K562 (cell line): ENCODE data around the gene DCTN2. TPM values are rescaled to one million over a fixed set of nuclear protein-coding genes. Genes with fewer than 3 reads are reported as not detected.

Experiments
- HMG20A ChIP-seq: fragments of 450-650 bp; formaldehyde crosslinking; conservative IDR thresholded peaks from 2 replicates; pipeline ENCODE4 v1.4.0; 2020; ENCODE audit warnings: mild to moderate bottlenecking, mixed read lengths
- KDM5B ChIP-seq: fragments of 200-600 bp; sonication (generic); IDR thresholded peaks from 2 replicates; pipeline ENCODE4 v1.6.1; 2012; ENCODE audit warnings: low read depth, mild to moderate bottlenecking, moderate library complexity, low read length, control low read depth, inconsistent platforms; ENCODE audit not compliant: insufficient replicate concordance
- MIER1 ChIP-seq: fragments of 450-650 bp; IDR thresholded peaks from 2 replicates; pipeline ENCODE4 v1.6.1; 2016; ENCODE audit warnings: antibody characterized with exemption, mild to moderate bottlenecking, low read depth
- NCOA2 ChIP-seq, 2 experiments: fragments of 450-650 bp; IDR thresholded peaks; 2 replicates each; pipeline ENCODE4 v1.6.1; 2018; ENCODE audit warnings: mild to moderate bottlenecking in 2 of 2, moderate library complexity in 1 of 2; ENCODE audit not compliant: partially characterized antibody in 2 of 2
- NELFE ChIP-seq: IDR thresholded peaks from 2 replicates; pipeline ENCODE4 v1.6.1; 2011; ENCODE audit warnings: mild to moderate bottlenecking; ENCODE audit not compliant: insufficient read depth, insufficient read length
- NR2C2 ChIP-seq, 2 experiments: fragments of 200-800 bp in 1 of 2; sonication (Bioruptor generic) in 1 of 2; sonication (generic) in 1 of 2; formaldehyde crosslinking in 1 of 2; IDR thresholded peaks; 2 replicates each; pipeline versions ENCODE4 v1.6.1 to v1.8.0; 2016 to 2022; ENCODE audit warnings: mild to moderate bottlenecking in 1 of 2, missing compliant biosample characterization in 1 of 2, missing genetic modification characterization in 1 of 2, missing genetic modification reagents in 1 of 2
- PHF8 ChIP-seq: fragments of 200-600 bp; sonication (generic); IDR thresholded peaks from 2 replicates; pipeline ENCODE4 v1.6.1; 2012; ENCODE audit warnings: mixed run types, mild to moderate bottlenecking, inconsistent platforms, low read length, moderate library complexity, borderline replicate concordance
- SRSF9 ChIP-seq: fragments of 200-400 bp; formaldehyde crosslinking; IDR thresholded peaks from 2 replicates; pipeline ENCODE4 v1.6.1; 2017; ENCODE audit warnings: low read depth, low read length, borderline replicate concordance
- STAT5A ChIP-seq: IDR thresholded peaks from 2 replicates; pipeline ENCODE4 v1.6.1; 2012; ENCODE audit warnings: low read length, inconsistent platforms, borderline replicate concordance
- U2AF2 ChIP-seq: fragments of 200-400 bp; formaldehyde crosslinking; optimal IDR thresholded peaks from 2 replicates; pipeline ENCODE3; 2017; ENCODE audit warnings: low read depth, mild to moderate bottlenecking, low read length
- ZNF12 ChIP-seq: sonication (generic); formaldehyde crosslinking; IDR thresholded peaks from 2 replicates; pipeline ENCODE4 v1.4.0; 2020; ENCODE audit warnings: mild to moderate bottlenecking, missing genetic modification reagents
- ZNF224 ChIP-seq: sonication (generic); formaldehyde crosslinking; IDR thresholded peaks from 2 replicates; pipeline ENCODE4 v1.8.0; 2022; ENCODE audit warnings: mild to moderate bottlenecking, missing genetic modification reagents
- ZNF347 ChIP-seq: fragments of 450-650 bp; formaldehyde crosslinking; IDR thresholded peaks from 2 replicates; pipeline ENCODE4 v1.4.0; 2020; ENCODE audit warnings: low read depth, mild to moderate bottlenecking, moderate library complexity
- polyA plus RNA-seq, 8 experiments: library from polyadenylated mRNA; depleted of rRNA in 4 of 8; stranded (reverse) in 5 of 8; unstranded in 3 of 8; fragments of >200 nt; fragmentation: Nextera tagmentation in 2 of 8; fragmentation: Illumina TruSeq in 1 of 8; extraction: Ambion mirVana in 2 of 8; extraction: Trizol in 1 of 8; gene quantifications; 2 replicates each; pipeline versions ENCODE4 v1.2.1 to v1.2.3, GENCODE V29; 2011 to 2014; ENCODE audit warnings: inconsistent platforms in 1 of 8, missing spikeins in 1 of 8
- total RNA-seq, 7 experiments: library from RNA; depleted of rRNA in 6 of 7; stranded (reverse); fragments of >200 nt in 6 of 7; fragmentation: Illumina TruSeq in 2 of 7; extraction: Trizol in 2 of 7; gene quantifications; 2 replicates each; pipeline versions ENCODE4 v1.2.1 to v1.2.3, GENCODE V29; 2011 to 2021; ENCODE audit warnings: low replicate concordance in 1 of 7
- TF ChIP-seq, protein P1 (sequence below): fragments of 150-350 bp; IDR thresholded peaks from 2 replicates; pipeline ENCODE4 v1.6.1; 2014; ENCODE audit warnings: low read depth, mild to moderate bottlenecking, low read length, borderline replicate concordance
- TF ChIP-seq, protein P2 (sequence below): fragments of 250-450 bp; sonication (Bioruptor Pico); IDR thresholded peaks from 2 replicates; pipeline ENCODE4 v1.8.0; 2021; ENCODE audit warnings: mild to moderate bottlenecking, moderate library complexity
- TF ChIP-seq, protein P3 (sequence below): sonication (generic); formaldehyde crosslinking; IDR thresholded peaks from 2 replicates; pipeline ENCODE4 v1.8.0; 2022; ENCODE audit warnings: mild to moderate bottlenecking, missing genetic modification reagents
- TF ChIP-seq, protein P4 (sequence below): fragments of 450-650 bp; IDR thresholded peaks from 2 replicates; pipeline ENCODE4 v1.6.1; 2016; ENCODE audit warnings: mild to moderate bottlenecking

Gene DCTN2
- total and polyA plus RNA-seq, 9 of the 15 experiments (the other 6 are each of a cell fraction or from before 2014, with no cell fraction given) = 43.6 to 270 (median 125) TPM

DNA sequence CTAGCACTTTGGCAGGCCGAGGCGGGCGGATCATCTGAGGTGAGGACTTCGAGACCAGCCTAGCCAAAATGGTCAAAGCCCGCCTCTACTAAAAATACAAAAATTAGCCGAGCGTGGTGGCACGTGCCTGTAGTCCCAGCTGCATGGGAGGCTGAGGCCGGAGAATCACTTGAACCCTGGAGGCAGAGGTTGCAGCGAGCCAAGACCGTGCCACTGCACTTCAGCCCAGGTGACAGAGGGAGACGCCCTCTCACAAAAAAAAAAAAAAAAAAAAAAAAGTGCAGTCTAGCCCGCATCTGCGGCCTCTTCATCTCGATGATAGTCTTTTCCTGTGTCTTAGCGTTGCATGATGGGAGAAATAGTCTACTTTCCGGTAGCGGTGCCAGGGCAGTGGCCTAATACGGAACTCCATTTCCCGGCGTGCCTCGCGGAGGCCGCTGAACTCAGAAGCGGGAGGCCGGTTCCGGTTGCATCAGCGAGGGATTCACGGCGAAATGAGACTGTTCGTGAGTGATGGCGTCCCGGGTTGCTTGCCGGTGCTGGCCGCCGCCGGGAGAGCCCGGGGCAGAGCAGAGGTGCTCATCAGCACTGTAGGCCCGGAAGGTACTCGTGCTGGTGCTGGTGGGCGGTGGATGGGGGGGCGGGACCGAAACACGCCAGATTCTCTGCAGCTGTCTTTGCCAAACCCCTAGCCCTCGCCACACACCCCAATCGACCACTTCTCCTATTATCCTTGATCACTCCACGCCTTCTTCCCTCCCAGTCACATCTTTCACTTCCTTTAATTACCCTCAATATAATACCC lies 59.2 kb downstream of the DCTN2 start, which contains the start of gene MARS1 (continued):
- TF ChIP-seq, protein P1, sequence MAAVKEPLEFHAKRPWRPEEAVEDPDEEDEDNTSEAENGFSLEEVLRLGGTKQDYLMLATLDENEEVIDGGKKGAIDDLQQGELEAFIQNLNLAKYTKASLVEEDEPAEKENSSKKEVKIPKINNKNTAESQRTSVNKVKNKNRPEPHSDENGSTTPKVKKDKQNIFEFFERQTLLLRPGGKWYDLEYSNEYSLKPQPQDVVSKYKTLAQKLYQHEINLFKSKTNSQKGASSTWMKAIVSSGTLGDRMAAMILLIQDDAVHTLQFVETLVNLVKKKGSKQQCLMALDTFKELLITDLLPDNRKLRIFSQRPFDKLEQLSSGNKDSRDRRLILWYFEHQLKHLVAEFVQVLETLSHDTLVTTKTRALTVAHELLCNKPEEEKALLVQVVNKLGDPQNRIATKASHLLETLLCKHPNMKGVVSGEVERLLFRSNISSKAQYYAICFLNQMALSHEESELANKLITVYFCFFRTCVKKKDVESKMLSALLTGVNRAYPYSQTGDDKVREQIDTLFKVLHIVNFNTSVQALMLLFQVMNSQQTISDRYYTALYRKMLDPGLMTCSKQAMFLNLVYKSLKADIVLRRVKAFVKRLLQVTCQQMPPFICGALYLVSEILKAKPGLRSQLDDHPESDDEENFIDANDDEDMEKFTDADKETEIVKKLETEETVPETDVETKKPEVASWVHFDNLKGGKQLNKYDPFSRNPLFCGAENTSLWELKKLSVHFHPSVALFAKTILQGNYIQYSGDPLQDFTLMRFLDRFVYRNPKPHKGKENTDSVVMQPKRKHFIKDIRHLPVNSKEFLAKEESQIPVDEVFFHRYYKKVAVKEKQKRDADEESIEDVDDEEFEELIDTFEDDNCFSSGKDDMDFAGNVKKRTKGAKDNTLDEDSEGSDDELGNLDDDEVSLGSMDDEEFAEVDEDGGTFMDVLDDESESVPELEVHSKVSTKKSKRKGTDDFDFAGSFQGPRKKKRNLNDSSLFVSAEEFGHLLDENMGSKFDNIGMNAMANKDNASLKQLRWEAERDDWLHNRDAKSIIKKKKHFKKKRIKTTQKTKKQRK = no peak
- TF ChIP-seq HMG20A (no peak), STAT5A (peak; percentile 9; the same call in 1 of the 2 replicates), ZNF347 (CRISPR knock-in tag) (no peak), KDM5B (peak; percentile 70), NCOA2 (IDR thresholded peaks at IDR 0.05; ENCODE audit: partially characterized antibody in 2 of 2) (no peak), ZNF12 (CRISPR knock-in tag) (no peak), MIER1 (no peak), NR2C2 (CRISPR knock-in tag; IDR thresholded peaks at IDR 0.05) (peak; percentile 87), NR2C2 (tag; IDR thresholded peaks at IDR 0.05) (peak; percentile 98), SRSF9 (no peak), NELFE (no peak), ZNF224 (peak; percentile 73; the same call in 1 of the 2 replicates), U2AF2 (no peak), PHF8 (peak; percentile 93; the same call in 1 of the 2 replicates)
- TF ChIP-seq, protein P2, sequence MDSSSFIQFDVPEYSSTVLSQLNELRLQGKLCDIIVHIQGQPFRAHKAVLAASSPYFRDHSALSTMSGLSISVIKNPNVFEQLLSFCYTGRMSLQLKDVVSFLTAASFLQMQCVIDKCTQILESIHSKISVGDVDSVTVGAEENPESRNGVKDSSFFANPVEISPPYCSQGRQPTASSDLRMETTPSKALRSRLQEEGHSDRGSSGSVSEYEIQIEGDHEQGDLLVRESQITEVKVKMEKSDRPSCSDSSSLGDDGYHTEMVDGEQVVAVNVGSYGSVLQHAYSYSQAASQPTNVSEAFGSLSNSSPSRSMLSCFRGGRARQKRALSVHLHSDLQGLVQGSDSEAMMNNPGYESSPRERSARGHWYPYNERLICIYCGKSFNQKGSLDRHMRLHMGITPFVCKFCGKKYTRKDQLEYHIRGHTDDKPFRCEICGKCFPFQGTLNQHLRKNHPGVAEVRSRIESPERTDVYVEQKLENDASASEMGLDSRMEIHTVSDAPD (CRISPR knock-in tag) = no peak
- TF ChIP-seq, protein P3, sequence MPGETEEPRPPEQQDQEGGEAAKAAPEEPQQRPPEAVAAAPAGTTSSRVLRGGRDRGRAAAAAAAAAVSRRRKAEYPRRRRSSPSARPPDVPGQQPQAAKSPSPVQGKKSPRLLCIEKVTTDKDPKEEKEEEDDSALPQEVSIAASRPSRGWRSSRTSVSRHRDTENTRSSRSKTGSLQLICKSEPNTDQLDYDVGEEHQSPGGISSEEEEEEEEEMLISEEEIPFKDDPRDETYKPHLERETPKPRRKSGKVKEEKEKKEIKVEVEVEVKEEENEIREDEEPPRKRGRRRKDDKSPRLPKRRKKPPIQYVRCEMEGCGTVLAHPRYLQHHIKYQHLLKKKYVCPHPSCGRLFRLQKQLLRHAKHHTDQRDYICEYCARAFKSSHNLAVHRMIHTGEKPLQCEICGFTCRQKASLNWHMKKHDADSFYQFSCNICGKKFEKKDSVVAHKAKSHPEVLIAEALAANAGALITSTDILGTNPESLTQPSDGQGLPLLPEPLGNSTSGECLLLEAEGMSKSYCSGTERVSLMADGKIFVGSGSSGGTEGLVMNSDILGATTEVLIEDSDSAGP (CRISPR knock-in tag) = no peak
- TF ChIP-seq, protein P4, sequence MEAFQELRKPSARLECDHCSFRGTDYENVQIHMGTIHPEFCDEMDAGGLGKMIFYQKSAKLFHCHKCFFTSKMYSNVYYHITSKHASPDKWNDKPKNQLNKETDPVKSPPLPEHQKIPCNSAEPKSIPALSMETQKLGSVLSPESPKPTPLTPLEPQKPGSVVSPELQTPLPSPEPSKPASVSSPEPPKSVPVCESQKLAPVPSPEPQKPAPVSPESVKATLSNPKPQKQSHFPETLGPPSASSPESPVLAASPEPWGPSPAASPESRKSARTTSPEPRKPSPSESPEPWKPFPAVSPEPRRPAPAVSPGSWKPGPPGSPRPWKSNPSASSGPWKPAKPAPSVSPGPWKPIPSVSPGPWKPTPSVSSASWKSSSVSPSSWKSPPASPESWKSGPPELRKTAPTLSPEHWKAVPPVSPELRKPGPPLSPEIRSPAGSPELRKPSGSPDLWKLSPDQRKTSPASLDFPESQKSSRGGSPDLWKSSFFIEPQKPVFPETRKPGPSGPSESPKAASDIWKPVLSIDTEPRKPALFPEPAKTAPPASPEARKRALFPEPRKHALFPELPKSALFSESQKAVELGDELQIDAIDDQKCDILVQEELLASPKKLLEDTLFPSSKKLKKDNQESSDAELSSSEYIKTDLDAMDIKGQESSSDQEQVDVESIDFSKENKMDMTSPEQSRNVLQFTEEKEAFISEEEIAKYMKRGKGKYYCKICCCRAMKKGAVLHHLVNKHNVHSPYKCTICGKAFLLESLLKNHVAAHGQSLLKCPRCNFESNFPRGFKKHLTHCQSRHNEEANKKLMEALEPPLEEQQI = no peak
